NOMO-1 (cell line): Measurements from ENCODE around the gene C2CD4D.

Experiments used
- DNase-seq, 2 experiments: peaks; one replicate each; lab custom pipeline; 2025; ENCODE audit not compliant: unreplicated experiment in 2 of 2; lab: John Stamatoyannopoulos, UW

Gene C2CD4D

GRCh38 chr1:151835596-151835995 lies 4.0 kb downstream of the C2CD4D start:
- DNase-seq, result no peak

DNA sequence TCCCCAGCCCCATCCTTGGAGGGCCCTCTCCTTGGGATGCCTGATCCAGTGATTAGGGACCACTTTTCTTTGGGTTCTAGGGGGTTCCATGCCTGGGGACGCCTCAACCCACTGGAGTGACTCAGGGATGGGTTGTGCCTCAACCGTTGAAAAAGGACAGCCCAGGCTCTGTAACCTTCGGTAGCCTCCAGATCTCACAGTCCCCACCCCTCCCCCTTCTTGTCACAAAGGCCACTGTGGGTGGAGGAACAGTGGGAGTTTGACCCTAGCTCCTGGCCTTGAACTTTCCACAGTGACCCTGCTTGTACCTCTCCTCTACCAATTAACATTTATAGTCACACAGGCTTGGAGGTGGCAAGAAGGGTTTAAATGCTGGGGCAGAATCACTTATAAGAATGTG lies 5.4 kb downstream of the C2CD4D start:
- DNase-seq, result no peak

DNA sequence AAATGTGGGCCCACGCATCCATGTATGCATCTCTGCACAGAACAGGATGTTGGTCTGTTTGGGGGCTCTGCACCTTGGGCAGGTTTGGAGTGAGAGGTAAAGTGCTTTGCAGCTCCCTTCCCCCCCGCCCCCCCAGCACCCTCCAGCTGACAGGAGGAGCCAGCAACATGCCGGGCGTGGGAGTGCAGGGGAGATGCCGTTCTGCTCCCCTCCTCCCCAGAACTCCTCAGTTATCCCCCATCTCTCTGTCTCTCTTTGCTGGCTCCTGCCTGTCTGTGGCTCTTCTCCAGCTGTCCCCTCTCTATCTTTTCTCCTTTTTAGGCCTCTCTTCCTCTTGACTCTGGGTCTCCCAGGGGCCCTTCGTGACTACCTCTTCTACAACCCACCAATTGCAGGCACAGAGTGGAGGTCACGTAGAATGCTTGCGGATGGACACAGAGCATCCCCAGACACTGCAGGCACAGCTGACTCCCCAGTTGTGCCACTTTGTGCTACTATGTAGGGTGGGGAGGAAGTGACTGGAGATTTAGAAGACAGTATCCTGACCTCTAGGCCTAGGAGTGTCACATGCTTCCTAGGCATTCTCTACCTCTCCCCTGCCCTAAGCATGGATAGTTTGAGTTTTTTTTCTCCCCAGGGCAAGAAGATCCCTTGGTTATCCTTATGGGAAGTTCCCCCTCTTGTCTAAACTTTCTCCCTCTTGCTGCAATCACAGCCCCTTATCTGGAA lies 6.3 kb downstream of the C2CD4D start:
- DNase-seq, result no peak

DNA sequence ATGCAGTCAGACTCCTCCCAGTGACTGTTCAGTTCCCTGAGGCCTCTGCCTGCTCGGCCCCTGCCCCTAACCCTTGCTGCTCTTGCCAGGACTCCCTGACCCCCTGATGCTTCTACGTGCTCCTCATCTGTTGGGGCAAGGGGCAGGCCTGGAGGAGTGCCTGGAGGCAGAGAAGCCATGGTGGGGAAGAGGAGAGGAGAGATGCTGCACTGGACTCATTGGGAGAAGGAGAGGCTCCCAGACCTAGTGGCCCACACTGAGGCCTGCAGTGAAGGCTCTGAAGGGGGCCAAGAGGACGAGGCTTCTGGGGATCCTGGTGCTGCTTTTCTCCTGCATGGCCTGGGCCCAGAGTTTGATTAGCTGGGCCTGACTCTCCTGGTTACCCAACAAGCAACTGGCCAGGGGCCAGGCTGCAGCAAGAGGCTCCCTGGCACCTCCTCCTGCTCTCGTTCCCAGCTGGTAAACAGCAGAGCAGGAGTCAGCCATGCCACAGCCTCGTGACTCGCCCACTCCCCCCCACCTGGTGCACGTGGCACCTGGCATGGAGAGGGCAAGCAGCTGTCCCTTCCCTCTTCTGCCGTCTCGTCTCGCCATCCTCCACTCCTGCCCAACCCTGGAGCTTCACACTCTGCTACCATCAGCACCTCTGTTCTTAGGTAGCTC lies 7.2 kb downstream of the C2CD4D start:
- DNase-seq, result no peak

- DNase-seq, result no peak
Observed at GRCh38 chr1:151831605-151832004, 8.0 kb downstream of the C2CD4D start, which contains the start of gene RORC. TSS of gene RORC (minus strand) at chr1:151831802. CDS start at chr1:151831764, 38 bp downstream.

GRCh38 chr1:151831256-151831591 lies 8.4 kb downstream of the C2CD4D start:
- DNase-seq, result no peak

- DNase-seq, result no peak
Observed at GRCh38 chr1:151830055-151830454, 9.6 kb downstream of the C2CD4D start.

DNA sequence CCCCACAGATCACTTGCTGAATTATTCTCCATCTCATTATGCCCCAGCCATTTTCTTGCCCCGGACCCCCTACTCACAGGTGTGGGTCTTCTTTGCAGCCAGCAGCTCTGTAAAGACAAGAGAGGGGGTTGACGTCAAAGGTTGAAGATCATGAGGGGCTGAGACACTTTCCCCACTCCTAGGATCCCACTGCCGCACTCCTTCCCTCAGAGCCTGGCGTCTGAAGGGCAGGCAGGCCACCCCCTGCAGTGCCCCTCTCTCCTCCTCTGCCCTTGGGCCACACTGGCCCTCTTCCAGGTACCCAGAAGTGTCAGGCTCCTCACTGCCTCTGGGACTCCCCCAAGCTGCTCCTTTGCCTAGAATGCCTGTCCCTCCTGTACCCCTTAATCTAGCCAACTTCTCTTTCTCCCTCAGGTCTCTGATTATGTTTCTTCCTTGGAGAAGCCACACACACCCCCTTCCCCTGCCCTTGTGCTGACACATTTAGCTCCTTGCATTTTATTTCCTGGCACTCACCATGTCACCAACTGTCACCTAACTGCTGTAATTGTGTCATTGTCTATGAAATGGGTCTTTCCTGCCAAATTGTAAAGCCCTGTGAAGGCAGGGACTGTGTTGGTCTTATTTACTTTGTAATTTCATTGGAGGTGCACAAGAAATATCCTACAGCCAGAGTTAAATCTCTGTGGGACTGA lies 10.1 kb downstream of the C2CD4D start:
- DNase-seq, result no peak

DNA sequence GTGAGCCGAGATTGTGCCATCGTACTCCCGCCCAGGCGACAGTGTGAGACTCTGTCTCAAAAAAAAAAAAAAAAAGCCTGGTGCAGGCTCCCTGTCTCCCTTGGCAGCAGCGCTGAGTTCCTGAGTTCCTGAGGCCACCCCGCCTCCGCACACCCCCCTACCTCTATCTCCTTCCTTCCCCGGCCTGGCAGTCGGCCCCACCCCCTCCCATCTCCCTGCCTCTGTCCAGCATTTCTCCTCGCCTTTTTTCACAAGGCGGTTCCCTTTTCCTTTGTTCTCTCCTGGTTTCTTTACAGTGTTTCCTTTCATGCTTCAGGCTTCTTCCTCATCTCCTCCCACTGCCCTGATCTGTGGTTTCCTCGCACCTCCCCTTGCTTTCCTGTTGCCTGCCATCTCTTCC lies 10.7 kb downstream of the C2CD4D start:
- DNase-seq, result no peak

DNA sequence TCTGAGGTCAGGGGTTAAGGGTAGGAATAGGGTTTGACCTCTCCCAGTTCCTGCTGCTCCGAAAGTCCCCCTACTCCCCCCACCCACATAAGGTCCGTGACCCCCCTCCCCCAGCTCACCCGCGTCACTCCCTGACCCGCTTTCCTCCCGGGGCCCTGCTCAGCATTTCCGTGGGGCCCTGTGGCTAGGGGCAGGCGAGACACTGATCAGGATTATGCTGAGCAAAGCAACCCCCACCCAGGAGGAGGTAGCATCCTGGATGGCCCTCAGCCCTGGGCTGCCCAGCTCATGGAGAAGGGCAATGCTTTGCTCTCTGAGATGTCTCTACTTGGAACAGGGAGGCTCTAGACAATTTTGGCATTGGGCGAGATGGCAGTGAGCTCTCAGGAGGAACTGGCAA lies 11.8 kb downstream of the C2CD4D start:
- DNase-seq, result no peak

DNA sequence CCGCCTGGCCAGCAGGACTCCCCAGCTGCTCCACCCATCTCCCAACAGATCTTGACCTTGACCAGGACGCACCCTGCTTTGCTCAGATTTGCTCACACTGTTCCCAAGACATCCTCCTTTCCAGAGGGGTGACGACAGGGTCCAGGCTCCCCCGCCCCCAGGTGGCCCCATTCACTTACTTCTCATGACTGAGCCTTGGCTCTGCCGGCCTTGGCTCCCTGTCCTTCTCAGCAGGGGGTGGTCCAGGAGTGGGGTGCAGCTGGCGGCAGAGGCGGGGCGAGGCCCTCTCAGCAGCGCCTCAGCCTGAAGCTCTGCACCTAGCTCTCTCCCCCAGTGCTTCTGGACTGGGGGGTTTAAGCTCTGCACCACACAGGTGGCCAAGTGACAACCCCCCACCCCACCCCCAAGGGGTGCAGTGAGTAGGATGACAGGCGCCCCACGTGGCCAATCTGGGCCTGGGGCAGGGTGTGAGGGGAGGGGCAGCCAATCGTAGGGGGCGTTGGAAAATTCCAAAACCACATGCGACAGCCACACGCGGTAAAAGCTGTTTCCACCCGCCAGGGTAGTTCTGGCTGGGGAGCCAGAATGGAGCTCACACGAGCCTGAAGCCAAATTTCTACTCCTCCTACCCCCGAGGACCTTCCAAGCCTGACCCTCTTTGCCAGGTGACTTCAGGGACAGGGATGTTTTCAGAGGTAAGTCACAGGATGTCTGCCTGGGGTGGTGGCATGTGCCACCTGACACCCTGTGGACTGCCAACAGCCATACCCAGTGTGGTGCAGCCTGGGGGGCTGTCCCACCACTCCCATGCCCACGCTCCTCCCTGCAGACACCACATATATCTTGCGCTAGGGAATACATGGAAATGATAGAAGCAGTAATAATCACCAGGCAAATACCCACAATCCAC lies 13.6 kb downstream of the C2CD4D start:
- DNase-seq, result no peak

DNA sequence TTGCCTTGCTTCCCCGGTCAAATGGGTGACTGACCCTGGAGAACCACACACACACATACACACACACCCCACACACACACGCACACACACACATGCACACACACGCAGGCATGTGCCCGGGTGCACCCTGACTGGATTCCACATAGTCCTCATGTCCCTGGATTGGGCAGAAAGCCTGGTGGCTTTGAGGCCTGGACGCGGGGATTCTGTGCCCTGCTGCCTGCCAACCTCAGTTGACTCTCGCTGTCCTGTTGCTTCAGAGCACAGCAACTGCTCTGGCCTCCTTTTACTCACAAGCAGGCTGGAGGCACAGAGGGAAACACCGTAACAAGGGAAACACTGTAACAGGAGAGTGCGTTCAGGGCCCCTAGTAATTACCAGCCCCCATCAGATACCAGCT lies 14.4 kb downstream of the C2CD4D start:
- no peak for DNase-seq

- DNase-seq, result no peak
Observed at GRCh38 chr1:151823175-151823574, 16.4 kb downstream of the C2CD4D start.

DNA sequence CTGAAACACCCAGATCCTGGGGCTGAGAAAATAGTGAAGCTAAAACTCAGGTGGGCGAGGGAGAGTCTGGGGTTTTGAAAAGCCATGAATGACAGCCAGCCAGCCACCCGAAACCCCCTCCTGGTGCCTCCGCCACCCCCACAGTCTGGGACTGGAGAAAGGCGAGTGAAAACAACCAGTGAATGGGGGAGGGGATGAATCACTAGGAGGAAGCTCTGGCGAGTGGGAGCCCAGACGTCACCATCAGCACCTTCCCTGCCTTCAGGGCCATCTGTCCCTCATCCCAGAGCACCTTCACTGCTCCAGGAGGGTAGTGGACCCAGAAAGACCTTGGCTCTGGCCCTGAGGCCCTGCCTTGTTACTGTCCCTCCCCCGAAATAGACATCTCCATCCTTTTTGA lies 17.2 kb downstream of the C2CD4D start:
- no peak for DNase-seq

DNA sequence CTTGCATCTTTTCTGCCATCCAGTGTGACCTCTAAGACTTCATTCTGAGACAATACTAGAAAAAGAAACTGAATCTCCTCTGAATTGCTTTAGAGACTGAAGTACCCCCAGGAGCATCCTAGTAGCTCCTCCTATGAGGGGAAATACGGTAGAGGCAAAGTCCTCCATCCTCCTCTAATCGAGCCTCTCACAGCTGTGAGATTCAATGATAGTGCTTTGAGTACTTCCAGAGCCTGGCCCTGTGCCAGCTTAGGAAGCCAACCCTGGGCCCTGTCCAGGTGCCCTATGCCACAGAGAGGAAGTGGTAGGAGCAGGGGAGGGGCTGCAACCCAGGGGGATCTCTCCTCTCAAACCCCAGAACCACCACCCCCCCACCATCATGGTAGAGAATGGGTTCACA lies 18.7 kb downstream of the C2CD4D start:
- no peak for DNase-seq

DNA sequence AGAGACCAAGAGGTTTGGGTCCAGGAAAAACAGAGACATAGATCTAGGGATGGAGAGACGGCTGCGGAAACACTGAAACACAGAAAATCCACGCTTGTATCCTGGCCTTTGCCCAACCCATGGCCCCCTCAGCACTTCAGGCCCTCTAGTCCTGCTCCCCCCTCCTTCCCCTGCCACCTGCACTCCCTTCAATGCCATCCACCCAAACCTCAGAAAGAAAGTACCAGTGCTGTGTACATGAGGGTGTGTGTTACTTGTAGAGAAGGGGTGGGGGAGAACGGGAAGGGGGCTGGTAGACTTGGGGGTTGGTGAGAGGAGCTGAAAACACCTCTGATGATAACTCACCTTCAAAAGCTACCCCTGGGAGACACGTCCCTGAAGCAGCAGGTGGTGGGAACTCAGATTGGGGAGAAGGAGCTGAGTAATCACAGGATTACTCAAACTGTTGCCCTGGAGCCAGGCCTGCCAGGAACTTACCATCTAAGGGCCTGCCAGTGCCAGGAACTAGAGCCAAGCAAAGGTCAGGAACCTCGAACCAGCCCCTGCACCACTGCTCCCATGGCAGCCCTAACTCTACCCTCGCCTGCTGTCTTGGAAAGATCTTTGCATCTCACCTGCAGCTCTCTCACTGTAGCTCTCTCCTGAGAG lies 19.5 kb downstream of the C2CD4D start:
- DNase-seq, result no peak

- DNase-seq, result no peak
Observed at GRCh38 chr1:151819227-151819835, 20.3 kb downstream of the C2CD4D start.

- DNase-seq, result peak; percentile 48 to 53
Observed at GRCh38 chr1:151817353-151817730, 22.3 kb downstream of the C2CD4D start.

DNA sequence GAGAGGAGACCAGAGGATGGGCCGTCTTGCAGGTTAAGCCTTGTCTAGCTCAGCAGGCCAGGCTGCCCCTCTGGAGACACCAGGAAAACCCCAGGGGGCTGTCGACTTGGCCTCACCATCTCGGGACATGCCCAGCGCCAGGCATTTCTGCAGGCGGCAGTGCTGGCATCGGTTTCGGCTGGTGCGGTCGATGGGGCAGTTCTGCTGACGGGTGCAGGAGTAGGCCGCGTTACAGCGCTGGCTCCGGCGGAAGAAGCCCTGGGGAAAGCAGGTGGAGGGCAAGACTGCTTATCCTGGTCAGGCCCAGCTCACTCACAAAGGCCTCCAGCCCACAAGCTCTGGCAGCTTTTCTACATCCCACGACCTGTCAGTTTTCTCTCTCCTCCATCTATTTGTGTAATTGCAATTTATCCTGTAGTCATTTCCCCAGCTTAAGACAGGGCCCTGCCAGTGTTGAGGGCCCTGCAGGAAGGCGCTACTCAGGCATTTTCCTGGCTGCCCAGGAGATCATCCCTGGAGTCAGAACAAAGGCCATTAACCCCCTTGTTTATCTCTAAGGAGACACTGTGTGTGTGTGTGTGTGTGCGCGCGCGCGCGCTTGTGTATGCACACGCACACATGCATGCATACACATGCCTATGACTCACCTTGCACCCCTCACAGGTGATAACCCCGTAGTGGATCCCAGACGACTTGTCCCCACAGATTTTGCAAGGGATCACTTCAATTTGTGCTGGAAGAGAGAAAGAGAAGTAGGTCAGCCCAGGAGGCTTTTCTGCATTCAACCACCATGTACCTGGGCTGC lies 22.9 kb downstream of the C2CD4D start:
- DNase-seq, result no peak
